ENCODE results near the gene PTPRM.

The PTPRM gene

GRCh38 chr18:8117006-8117371, 549.9 kb downstream of the PTPRM start:
- DNase-seq (ENCODE audit: low spot score): no peak

GRCh38 chr18:8121101-8121500, 554.0 kb downstream of the PTPRM start:
- no peak for DNase-seq (ENCODE audit: low spot score)

GRCh38 chr18:8121942-8122480, 554.9 kb downstream of the PTPRM start:
- no peak for DNase-seq (ENCODE audit: low spot score)

- no peak for DNase-seq (ENCODE audit: low spot score)
Measured at GRCh38 chr18:8124232-8125146, 557.4 kb downstream of the PTPRM start.

- no peak for DNase-seq (ENCODE audit: low spot score)
Measured at GRCh38 chr18:8130096-8130495, 563.0 kb downstream of the PTPRM start.

- DNase-seq (ENCODE audit: low spot score): no peak
Measured at GRCh38 chr18:8133032-8133431, 565.9 kb downstream of the PTPRM start.

- no peak for DNase-seq (ENCODE audit: low spot score)
Measured at GRCh38 chr18:8133888-8134287, 566.8 kb downstream of the PTPRM start.

- DNase-seq (ENCODE audit: low spot score): no peak
Measured at GRCh38 chr18:8139127-8139527, 572.0 kb downstream of the PTPRM start.

GRCh38 chr18:8139891-8140406, 572.8 kb downstream of the PTPRM start:
- no peak for DNase-seq (ENCODE audit: low spot score)

GRCh38 chr18:8140841-8141501, 573.9 kb downstream of the PTPRM start:
- no peak for DNase-seq (ENCODE audit: low spot score)

GRCh38 chr18:8142131-8142711, 575.1 kb downstream of the PTPRM start:
- no peak for DNase-seq (ENCODE audit: low spot score)

- no peak for DNase-seq (ENCODE audit: low spot score)
Measured at GRCh38 chr18:8142932-8143331, 575.8 kb downstream of the PTPRM start.

- DNase-seq (ENCODE audit: low spot score): no peak
Measured at GRCh38 chr18:8151181-8151580, 584.1 kb downstream of the PTPRM start.

GRCh38 chr18:8153887-8154583, 586.9 kb downstream of the PTPRM start:
- DNase-seq (ENCODE audit: low spot score): no peak

GRCh38 chr18:8162802-8163201, 595.7 kb downstream of the PTPRM start:
- no peak for DNase-seq (ENCODE audit: low spot score)

GRCh38 chr18:8163286-8163959, 596.3 kb downstream of the PTPRM start:
- no peak for DNase-seq (ENCODE audit: low spot score)

GRCh38 chr18:8165095-8165494, 598.0 kb downstream of the PTPRM start:
- no peak for DNase-seq (ENCODE audit: low spot score)

GRCh38 chr18:8167026-8167425, 599.9 kb downstream of the PTPRM start:
- no peak for DNase-seq (ENCODE audit: low spot score)

GRCh38 chr18:8167673-8168072, 600.6 kb downstream of the PTPRM start:
- DNase-seq (ENCODE audit: low spot score): no peak

GRCh38 chr18:8169722-8170121, 602.6 kb downstream of the PTPRM start:
- no peak for DNase-seq (ENCODE audit: low spot score)

GRCh38 chr18:8174771-8175170, 607.7 kb downstream of the PTPRM start:
- no peak for DNase-seq (ENCODE audit: low spot score)
